ENCODE data around the gene PTGES.
"Not testable (repeated sequence)": the region's sequence is repeated elsewhere in the genome, so short reads cannot be mapped to it uniquely, and the experiment has no call there.

PTGES gene

DNA sequence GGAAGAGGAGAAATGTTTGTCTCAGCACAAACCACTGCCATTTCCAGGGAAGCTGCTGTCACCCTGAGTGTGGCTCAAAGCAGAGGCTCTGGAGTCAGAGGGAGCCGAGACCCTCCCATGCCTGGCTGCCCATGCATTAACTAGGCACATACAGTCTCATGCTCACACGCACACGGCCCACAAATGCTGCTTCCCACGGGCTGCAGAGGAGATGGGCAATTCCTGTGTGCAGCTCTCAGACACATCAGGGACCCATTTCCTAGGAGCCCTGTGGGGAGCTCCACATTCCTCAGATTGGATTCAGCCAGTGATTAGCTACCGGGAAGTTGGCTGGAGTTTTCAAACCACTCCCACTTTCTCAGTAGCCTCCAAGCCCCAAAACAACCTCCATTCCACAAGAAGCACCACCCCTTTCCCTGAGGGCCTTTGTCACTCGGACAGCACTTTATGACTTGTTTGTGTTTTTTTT lies 9.1 kb upstream of the PTGES start:
- 0 out of 2 replicates have a peak, but pooled peaks cover 3% of the 10 kb centered on the region for H3K4me1 ChIP-seq (ENCODE audit: low read length)
- H3K27ac ChIP-seq (ENCODE audit: low read length), result no peak overlapping the region
- no peaks in the 10 kb centered on the region for H4K20me1 ChIP-seq (ENCODE audit: insufficient read depth, low read length)
- peaks cover 12% of the 10 kb centered on the region for H3K27me3 ChIP-seq (ENCODE audit: low read depth, low read length)
- no peaks in the 10 kb centered on the region for H3K9me3 ChIP-seq (ENCODE audit: insufficient read depth, low read length)
- H3K9ac ChIP-seq (ENCODE audit: low read length), result no peak overlapping the region
- H3K4me2 ChIP-seq (ENCODE audit: low read length), result no peak overlapping the region
- TF ChIP-seq EZH2phosphoT487 (IDR thresholded peaks at IDR 0.05; ENCODE audit: low read depth), result no peak
- TF ChIP-seq, protein P1, sequence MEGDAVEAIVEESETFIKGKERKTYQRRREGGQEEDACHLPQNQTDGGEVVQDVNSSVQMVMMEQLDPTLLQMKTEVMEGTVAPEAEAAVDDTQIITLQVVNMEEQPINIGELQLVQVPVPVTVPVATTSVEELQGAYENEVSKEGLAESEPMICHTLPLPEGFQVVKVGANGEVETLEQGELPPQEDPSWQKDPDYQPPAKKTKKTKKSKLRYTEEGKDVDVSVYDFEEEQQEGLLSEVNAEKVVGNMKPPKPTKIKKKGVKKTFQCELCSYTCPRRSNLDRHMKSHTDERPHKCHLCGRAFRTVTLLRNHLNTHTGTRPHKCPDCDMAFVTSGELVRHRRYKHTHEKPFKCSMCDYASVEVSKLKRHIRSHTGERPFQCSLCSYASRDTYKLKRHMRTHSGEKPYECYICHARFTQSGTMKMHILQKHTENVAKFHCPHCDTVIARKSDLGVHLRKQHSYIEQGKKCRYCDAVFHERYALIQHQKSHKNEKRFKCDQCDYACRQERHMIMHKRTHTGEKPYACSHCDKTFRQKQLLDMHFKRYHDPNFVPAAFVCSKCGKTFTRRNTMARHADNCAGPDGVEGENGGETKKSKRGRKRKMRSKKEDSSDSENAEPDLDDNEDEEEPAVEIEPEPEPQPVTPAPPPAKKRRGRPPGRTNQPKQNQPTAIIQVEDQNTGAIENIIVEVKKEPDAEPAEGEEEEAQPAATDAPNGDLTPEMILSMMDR (IDR thresholded peaks at IDR 0.05; ENCODE audit: low read depth, low read length), result no peak
- H3K36me3 ChIP-seq (replicated peaks; ENCODE audit: low read depth, low read length), result no peaks in the 10 kb centered on the region
- no peaks in the 10 kb centered on the region for H3K79me2 ChIP-seq (ENCODE audit: low read length)
- peak overlapping the region; percentile 7; the same call in 1 of the 2 replicates for H2AFZ ChIP-seq (ENCODE audit: low read depth, low read length)
- no peak overlapping the region for H3K4me3 ChIP-seq (ENCODE audit: low read length)

DNA sequence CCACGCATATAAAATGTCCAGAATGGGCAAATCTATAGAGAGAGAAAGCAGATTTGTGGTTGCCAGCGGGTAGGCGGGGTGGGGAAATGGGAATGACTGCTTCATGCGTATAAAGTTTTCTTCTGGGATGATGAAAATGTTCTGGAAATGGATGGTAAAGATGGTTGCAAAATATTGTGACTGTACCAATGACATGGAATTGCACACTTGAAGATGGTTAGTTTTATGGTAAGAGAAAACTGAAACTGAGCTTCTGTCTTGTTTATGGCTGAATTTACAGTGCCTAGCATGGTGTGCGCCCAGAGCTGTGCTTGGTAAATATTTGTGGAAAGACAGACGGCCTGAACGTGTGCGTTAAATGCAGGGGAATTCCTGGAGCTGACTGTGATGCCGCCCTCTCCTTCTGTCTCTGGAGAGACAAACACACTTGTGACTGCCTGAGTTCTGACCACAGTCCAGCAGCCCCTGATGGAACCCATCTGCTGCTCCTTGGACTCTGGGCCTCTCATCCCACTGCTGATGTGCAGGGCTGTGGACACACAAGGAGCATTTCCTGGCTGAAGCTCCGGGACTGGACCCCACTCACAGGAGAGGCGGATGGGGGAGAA lies 8.6 kb upstream of the PTGES start:
- H2AFZ ChIP-seq (ENCODE audit: low read depth, low read length), result peak overlapping the region; percentile 7; the same call in 1 of the 2 replicates
- no peaks in the 10 kb centered on the region for H3K79me2 ChIP-seq (ENCODE audit: low read length)
- no peaks in the 10 kb centered on the region for H3K9me3 ChIP-seq (ENCODE audit: insufficient read depth, low read length)
- no peak overlapping the region for H3K4me3 ChIP-seq (ENCODE audit: low read length)
- peaks cover 12% of the 10 kb centered on the region for H3K27me3 ChIP-seq (ENCODE audit: low read depth, low read length)
- H3K4me2 ChIP-seq (ENCODE audit: low read length), result no peak overlapping the region
- H3K27ac ChIP-seq (ENCODE audit: low read length), result no peak overlapping the region
- H3K9ac ChIP-seq (ENCODE audit: low read length), result no peak overlapping the region
- H4K20me1 ChIP-seq (ENCODE audit: insufficient read depth, low read length), result no peaks in the 10 kb centered on the region
- H3K4me1 ChIP-seq (ENCODE audit: low read length), result 0 out of 2 replicates have a peak, but pooled peaks cover 3% of the 10 kb centered on the region
- TF ChIP-seq, protein P1 (IDR thresholded peaks at IDR 0.05; ENCODE audit: low read depth, low read length), result no peak
- no peaks in the 10 kb centered on the region for H3K36me3 ChIP-seq (replicated peaks; ENCODE audit: low read depth, low read length)

DNA sequence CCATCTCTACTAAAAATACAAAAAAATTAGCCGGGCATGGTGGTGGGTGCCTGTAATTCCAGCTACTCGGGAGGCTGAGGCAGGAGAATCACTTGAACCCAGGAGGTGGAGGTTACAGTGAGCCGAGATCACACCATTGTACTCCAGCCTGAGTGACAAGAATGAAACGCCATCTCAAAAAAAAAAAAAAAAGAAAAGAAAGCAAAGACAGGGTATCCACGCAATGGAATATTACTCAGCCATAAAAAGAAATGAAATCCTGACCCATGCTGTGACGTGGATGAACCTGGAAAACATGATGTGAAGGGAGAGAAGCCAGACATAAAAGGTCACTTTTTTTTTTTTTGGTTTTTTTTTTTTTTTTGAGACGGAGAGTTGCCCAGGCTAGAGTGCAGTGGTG lies 7.9 kb upstream of the PTGES start:
- H3K9me3 ChIP-seq (ENCODE audit: insufficient read depth, low read length); H4K20me1 ChIP-seq (ENCODE audit: insufficient read depth, low read length); H3K27ac ChIP-seq (ENCODE audit: low read length); H3K36me3 ChIP-seq (replicated peaks; ENCODE audit: low read depth, low read length); H2AFZ ChIP-seq (ENCODE audit: low read depth, low read length); H3K79me2 ChIP-seq (ENCODE audit: low read length); H3K9ac ChIP-seq (ENCODE audit: low read length); H3K4me2 ChIP-seq (ENCODE audit: low read length); H3K4me1 ChIP-seq (ENCODE audit: low read length); H3K4me3 ChIP-seq (ENCODE audit: low read length): not testable (repeated sequence)
- peaks cover 12% of the 10 kb centered on the region for H3K27me3 ChIP-seq (ENCODE audit: low read depth, low read length)

DNA sequence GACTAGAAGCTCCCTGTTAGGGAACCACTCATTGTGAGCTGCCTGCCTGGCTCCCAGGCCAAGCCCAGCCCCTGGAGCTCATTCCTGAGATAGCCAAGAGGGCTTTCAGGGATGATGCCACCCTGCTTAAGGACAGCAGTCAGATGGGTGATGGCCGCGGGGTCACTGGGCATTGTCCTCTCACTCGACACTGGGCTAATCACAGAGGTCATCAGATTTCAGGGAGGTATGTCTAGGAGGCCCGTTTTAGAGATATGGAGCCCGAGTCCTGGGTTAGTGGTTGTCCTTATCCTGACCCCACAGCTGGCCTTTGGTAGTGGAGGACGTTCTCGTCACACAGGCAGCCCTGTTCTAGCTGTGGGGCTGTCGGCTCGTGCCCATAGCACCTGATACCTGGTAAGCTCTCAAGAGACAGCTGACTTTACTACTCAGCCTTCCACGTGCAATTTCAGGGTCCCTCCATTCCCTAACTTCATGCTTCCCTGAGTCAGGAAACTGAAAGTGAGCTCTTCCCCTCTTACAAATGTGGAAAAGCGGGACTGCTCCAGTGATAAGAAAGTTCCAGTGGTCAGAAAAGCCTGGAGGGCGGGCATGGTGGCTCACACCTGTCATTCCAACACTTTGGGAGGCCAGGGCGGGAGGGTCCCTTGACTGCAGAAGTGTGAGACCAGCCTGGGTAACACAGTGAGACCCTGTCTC lies 7.1 kb upstream of the PTGES start:
- 0 out of 2 replicates have a peak, but pooled peaks cover 3% of the 10 kb centered on the region for H3K4me1 ChIP-seq (ENCODE audit: low read length)
- H3K27ac ChIP-seq (ENCODE audit: low read length), result no peak overlapping the region
- no peaks in the 10 kb centered on the region for H3K9me3 ChIP-seq (ENCODE audit: insufficient read depth, low read length)
- H3K4me3 ChIP-seq (ENCODE audit: low read length), result no peak overlapping the region
- H3K27me3 ChIP-seq (ENCODE audit: low read depth, low read length), result peaks cover 12% of the 10 kb centered on the region
- no peak overlapping the region for H2AFZ ChIP-seq (ENCODE audit: low read depth, low read length)
- H3K4me2 ChIP-seq (ENCODE audit: low read length), result no peak overlapping the region
- H4K20me1 ChIP-seq (ENCODE audit: insufficient read depth, low read length), result no peaks in the 10 kb centered on the region
- H3K79me2 ChIP-seq (ENCODE audit: low read length), result no peaks in the 10 kb centered on the region
- H3K9ac ChIP-seq (ENCODE audit: low read length), result no peak overlapping the region
- no peaks in the 10 kb centered on the region for H3K36me3 ChIP-seq (replicated peaks; ENCODE audit: low read depth, low read length)
- TF ChIP-seq EZH2phosphoT487 (IDR thresholded peaks at IDR 0.05; ENCODE audit: low read depth), result no peak
- TF ChIP-seq, protein P1 (IDR thresholded peaks at IDR 0.05; ENCODE audit: low read depth, low read length), result no peak
